Non-pigmented ciliary epithelial cell (primary cell): Measurements from ENCODE around the gene PAK1.
"Not testable (repeated sequence)": the region's sequence is repeated elsewhere in the genome, so short reads cannot be mapped to it uniquely, and the experiment has no call there.

Experiments used
- DNase-seq: peaks from one replicate; pipeline ENCODE4 v3.0.0-alpha.2; 2010; ENCODE audit warnings: low read depth

The PAK1 gene

DNA sequence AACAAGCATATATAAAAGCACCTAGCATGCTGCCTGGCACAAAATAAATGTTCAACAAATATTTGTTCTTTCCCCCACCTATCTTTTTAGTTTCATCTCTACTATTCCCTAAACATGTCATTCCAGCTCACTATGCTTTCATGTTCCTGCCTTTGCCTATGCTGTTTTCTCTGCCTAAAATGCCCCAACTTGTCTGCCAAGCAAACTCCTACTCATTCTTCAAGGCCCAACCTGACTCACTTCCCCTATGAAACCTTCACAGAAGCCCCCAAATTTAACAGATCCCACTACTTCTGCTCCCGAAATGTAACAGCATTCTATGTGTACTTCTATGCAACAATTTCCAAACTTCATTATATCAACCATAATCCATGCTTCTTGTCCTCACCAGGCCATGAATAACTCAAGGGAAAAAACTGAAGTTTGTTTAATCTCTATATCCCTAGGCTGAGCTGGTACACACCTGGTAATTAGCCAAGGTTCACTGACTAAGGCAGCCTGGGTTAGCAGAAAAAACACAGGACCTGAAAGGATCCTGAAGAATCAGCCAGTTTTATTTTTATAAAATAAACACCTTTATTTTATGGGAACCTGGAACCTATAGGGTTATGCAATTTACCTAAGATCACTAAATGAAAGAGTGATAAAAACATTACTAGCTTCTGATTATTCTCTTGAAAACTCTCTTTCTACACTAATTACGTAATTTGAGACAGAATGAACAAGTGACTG is 72.2 kb downstream of the PAK1 start:
- no peak for DNase-seq

DNA sequence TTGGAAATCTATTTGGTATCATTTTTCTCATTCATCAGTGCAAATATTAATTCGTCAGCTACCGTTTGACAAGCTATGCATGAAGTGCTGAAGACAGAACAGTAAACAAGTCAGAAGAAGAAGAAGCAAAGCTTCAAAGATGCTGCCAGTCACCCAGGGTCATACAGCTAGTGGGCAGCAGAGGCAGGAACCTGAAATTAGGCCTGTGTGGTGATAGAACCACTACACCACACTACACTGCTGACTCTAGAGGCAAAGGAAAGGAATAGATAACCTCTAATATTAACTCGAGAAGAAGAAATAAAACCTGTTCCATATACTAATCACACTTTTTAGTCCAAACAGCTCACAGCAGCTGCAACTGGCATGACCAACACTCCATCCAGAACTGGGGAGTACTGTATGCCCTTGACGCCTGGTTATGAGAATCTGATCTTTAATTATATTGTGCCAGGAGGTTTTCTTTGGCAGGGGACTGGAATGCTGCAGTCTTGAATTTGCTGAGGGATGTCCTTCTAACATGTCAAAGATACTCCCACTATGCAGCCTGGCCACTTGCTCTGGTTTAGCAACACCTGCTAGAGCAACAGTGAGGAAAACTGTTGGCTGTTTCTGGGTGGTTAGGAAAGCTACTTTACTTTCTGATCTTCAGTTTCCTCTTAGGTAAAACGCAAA is 73.0 kb downstream of the PAK1 start:
- DNase-seq = no peak

DNA sequence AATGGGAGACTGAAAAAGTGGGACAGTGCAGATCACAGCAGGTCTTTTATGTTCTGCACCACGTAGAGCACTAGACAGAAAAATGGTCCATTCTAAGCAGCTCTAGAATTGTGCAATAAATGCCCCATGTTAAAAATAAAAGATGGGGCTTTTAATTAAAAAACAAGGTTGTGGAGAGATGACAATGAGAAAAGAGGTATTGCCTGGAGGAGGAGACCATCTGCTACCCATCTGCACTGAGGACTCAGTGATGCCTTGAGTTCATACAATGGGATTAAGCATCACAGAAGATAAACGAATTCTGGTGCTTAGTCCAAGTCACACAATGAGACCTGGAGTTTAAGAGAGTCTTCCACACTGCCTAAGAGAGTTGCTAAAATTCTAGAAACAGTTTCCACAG is 73.6 kb downstream of the PAK1 start:
- no peak for DNase-seq

DNA sequence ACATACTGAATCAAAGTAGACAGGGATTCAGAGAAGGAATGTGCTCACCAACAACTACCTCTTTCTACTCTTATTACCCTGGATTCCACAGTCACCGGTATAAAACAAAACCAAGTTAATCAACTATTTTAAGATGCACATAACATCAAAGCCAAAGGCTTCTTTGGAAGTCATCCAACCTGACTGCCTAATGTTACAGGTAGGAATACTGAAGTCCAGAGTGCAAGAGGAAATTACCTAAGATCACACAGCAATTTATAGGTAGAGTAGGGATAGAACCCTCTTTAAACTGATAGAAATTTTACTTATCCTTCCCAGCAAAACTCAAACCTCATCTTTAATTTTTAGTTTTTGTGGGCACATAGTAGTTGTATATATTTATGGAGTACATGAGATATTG is 76.3 kb downstream of the PAK1 start:
- DNase-seq = no peak

DNA sequence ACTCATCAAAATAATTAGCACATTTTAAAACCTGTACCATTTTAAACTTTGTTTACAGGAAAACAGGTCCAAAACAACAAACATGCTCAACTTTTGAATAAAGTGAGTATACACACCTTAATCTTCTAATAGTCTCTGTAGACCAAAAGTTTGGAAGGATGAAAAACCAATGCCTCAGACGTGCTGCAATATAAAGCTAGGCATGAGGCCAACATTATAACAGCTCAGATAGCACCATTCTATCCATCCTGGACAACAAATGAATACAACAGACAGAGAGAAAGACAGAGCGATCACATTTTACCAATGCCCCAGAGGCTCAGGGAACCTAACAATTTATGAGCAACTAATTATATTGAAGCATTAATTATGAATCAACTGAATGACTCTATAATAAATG is 77.0 kb downstream of the PAK1 start:
- DNase-seq = no peak

DNA sequence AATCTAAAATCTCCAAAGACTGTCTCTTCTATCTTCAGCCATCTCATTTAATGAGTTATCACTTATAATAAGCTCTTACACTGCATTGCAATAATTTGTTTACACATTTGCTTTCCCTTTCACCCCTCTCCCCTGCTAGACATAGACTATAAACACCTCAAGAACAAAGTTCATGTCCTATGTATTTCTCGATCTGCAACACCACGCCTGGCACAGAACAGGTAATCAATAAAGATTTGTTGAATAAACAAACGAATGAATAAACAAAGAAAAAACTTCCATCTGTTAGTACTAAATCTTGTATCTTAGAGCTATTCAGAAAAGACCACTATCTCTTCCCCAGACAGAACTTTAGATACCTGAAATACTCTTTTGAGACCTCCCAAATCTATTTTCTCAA is 77.6 kb downstream of the PAK1 start:
- no peak for DNase-seq

DNA sequence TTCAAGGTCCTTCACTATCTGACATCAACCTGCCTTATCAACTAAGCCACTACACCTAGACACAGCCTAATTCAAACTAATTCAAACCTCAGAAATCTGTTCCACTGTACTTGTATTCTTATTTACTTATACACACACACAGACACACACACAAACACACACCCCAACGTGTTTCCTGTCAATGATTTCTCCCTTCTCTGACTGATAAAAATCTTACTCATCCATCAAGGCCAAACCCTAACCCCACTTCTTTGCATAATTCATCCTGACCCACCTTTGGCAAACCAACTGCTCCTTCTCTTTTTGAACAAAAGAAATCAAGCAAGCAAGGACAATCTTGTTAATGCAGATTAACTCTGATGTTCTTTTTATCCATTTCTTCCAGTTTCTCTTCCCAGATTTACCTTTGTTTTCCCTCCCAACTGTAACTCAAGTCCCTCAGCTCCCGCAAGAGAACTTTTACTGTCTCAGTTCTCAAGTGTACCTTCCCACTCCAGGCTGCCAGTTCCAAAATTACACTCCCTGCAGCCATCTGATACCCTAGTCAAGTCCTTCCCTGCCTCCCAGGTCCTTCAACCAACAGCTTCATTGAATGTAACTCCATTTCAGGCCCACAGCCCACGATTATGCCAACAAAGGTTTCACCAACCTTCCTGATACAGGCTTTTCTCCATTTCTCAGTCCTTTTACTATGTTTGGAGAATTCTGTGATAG is 78.3 kb downstream of the PAK1 start:
- DNase-seq = no peak

DNA sequence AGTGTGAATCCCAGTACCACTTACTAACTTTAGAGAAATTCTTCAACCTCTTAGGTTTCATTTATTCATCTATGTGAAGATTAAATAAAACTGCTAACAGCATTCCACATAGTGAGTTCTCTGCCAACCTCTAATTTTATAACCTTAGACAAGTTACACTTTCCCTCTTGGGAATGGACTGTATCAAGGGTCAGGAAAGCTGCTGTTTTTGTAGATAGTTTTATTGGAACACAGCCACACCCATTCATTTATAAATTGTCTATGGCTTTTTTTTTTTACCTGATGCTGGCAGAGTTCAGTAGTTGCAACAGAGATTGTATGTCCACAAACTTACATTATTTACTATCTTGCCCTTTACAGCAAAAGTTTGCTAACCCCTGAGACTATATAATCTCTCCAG is 81.1 kb downstream of the PAK1 start:
- DNase-seq = no peak

DNA sequence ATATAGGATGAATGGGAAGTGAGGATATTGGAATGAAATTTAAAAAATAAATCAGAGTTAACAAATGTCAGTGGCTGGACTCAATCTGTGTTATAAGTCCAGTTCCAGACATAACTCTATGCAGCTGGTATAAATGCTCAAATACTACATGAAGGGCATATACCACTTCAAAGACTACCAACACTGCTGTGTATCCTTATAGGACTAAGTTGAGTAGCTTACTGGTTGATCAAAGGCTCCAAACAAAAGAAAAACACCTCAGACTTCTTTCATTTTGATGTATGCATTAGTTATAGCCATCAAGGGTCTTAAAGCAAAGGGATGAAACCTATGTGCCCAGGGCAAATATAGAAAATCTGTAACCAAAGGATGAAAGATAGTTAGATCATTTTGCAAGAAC is 86.2 kb downstream of the PAK1 start:
- no peak for DNase-seq

DNA sequence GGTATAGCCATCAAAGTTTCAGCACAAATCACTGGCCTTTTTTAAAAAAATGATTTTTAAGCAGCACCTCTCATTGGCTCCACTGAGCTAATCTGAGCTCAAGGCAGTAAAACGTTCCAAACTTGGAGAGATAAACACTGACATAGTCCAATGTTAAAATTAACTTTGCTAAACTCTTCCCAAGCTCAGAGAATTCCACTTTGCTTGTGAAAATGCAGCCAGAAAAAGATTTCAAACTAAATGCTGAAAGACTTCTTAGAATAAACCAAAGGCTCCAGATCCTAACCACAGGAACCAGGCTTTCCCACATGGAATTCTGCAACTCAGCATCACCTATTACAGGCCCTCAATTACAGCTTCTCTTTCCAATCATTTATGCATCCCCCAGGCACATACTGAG is 87.7 kb downstream of the PAK1 start:
- DNase-seq = no peak

DNA sequence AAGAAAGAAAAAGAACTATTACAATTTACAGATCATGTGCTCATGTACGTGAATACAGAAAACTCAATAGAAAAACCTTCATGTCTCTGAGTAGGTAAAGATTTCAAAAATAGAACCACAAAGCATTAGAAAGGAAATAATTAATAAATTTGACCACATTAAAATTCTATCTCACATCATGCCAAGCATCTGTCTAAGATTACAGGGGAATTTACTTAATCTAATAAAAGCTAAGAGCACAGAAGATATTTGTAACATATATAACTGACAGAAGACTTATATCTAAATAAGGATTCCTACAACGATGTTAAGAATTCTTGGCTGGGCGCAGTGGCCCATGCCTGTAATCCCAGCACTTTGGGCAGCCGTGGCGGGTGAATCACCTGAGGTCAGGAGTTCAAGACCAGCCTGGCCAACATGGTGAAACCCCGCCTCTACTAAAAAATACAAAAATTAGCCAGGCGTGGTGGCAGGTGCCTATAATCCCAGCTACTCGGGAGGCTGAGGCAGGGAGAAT is 88.6 kb downstream of the PAK1 start:
- not testable (repeated sequence) for DNase-seq

DNA sequence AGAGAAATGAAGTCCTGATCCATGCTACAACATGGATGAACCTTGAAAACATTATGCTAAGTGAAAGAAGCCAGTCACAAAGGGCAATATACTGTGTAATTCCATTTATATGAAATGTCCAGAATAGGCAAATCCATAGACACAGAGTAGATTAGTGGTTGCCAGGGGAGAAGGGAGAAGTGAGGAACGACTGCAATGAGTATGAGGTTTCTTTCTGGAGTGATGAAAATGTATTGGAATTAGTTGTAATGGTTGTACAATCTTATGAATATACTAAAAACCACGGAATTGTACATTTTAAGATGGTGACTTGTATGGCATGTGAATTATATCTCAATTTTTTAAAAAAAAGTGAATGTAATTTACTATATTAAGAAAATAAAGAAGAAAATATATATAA is 89.3 kb downstream of the PAK1 start:
- no peak for DNase-seq

DNA sequence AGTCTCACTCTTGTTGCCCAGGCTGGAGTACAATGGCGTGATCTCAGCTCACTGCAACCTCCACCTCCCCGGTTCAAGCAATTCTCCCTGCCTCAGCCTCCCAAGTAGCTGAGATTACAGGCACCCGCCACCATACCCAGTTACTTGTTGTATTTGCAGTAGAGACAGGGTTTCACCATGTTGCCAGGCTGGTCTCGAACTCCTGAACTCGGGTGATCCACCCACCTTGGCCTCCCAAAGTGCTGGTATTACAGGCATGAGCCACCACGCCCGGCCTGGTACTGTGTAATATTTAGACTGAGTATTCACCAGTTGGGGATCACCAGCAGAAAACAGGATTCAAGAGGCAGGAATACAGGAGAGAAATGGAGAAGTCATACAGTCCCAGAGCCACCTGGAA is 90.5 kb downstream of the PAK1 start:
- DNase-seq = not testable (repeated sequence)

DNA sequence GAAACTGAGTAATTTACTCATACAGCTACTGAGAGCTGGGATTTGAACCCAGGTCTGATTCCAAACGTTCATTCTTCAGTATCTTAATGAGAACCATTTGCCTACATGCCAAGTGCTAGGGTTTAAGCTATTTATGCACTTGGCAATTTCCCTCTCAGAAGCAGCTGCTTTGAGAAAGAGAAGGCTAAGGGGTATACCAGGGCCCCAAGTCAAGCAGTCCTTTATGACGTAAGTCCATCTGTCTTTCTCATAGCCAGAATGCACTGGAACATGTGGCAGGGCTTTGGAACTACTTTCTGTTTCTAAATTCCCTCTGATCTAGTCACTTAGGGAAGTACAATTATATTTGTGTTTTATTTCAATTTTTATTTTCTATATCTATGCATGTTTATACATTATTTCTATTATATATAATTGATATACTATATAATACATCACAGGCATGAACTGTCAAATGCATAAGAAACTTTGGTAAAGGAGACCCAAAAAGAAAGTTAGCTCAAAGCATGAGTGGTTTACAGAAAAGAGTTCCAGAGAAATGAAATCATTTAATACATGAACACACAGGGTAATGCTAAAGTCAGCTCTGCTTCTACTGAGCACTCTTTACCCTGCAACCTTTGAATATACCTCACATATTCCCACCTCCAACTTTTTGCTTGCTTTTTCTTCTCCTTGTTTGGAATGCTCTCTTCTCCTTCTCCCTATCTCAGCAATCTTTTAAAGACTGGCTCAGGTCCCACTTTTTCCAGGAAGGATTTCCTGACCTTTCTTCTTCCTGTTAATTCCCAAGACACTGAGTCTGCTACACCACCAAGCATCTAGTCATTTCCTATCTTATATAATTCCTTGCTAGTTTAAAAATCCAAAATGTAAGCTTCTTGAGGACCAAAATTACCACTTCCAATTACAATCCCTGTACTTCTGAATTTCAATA is 91.9 kb downstream of the PAK1 start:
- DNase-seq = no peak

DNA sequence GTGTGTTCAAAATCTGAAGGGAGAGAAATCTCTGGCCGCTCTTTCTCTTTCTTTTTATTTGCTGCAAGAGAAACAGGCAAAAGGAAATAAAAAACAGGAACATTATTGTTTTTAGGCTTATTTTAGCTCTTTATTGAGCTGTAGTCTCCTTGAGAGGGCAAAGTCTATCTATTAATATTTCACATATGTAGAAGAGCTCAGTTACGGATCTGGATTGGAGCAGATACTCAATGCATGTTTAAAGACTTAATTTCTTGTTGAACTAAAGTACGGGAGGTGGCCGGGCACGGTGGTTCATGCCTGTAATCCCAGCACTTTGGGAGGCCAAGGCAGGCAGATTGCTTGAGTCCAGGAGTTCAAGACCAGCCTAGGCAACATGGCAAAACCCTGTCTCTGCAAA is 94.0 kb downstream of the PAK1 start:
- no peak for DNase-seq

DNA sequence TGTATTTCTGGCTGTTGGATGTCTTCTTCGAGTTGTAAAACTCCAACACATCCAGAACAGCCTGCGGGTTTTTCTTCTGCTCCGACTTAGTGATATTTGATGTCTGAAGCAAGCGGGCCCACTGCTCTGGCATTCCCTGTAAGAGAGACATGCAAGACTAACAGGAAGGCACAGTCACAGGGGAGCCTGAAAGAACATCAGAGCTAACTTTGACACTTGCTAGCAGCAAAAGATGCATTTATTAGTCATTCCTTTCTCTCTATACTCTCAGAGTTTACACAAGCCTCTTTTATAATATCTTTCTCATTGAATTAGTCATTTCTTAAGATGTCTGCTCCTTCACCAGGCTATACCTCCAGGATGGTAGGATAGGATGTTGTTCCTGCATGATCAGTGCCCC is 94.6 kb downstream of the PAK1 start:
- no peak for DNase-seq

DNA sequence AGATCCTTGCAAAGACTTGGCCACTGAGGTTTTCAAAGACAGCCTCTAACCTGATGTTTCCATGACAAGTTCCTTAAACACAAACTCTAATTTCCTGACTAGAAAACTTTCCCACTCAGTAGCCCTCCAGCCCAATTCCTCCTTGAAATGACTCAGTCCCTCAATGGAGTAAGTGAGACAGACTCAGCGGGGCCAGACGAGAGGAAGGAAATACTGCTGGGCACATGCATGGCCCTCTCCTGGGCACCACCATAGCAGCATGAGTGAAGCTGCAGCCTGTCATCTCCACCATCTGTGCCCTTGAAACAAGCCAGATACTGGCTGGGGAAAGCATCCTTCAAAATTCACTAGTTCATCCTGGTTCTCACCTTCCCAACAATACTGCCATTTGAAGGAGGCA is 96.2 kb downstream of the PAK1 start:
- DNase-seq = no peak

DNA sequence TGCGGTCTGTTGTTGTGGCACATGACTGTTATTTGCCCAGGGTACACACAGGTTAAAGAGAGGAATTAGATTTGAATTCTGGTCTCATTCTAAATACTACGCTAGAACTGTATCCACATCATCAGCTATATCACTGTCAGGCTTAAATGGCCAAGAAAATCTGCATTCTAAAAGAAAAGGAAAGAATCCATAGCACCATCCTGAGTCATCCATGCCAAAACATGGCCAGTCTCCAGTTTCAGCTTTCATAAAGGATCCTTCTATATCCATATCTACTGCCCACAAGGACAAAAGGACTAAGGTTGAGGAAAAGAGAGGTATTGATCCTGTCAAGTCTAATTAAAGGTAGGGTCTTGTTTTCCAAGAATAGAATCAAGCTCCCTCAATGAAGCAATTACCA is 98.8 kb downstream of the PAK1 start:
- no peak for DNase-seq

DNA sequence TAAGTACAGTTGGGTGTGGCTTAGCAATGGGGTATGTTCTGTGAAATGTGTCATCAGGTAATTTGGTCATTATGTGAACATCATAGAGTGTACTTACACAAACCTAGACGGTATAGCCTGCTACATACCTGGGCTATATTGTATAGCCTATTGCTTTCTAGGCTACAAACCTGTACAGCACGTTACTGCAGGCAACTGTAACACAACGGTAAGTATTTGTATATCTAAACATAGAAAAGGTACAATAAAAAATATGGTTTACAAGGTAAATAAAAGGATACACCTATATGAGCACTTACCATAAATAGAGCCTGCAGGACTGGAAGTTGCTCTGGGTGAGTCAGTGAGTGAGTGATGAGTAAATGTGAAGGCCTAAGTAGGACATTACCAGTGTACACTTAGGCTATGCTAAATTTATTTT is 99.3 kb downstream of the PAK1 start:
- no peak for DNase-seq

DNA sequence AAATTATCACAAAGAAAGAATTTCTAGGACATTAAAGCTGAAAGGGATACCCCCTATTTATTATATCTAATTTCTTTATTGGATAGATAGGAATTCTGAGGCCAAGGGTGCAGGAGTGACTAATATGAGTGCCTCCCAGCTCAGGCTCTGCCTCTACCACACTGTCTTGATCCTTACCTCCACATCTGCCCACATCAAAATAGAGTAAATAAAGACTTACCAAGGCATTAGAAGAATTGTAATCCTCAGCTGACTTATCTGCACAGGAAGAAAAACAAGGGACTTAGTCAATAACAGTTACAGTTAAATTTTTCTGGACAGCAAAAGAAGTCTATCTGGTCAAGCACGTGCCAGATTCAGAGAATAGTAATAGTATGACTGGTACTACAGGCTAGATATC is 99.8 kb downstream of the PAK1 start:
- DNase-seq = peak; percentile 50

DNA sequence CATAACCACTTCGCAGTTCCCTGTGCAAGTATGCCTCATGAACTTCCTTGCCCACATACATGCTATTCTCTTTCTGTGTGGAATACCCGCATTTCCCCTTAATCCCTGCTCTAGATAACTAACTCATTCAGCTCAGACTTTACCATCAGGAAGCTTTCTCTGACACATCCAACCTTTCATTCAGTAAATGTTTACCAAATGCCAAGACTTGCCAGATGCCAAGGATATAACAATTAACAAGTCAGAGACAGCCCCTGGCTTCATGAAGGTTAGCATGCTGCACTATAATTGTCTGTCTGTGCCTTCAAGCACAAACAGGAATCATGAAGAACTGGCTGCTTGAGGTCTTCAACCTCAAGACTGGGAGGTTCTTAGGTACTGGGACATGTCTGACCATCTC is 101.2 kb downstream of the PAK1 start:
- DNase-seq = no peak

DNA sequence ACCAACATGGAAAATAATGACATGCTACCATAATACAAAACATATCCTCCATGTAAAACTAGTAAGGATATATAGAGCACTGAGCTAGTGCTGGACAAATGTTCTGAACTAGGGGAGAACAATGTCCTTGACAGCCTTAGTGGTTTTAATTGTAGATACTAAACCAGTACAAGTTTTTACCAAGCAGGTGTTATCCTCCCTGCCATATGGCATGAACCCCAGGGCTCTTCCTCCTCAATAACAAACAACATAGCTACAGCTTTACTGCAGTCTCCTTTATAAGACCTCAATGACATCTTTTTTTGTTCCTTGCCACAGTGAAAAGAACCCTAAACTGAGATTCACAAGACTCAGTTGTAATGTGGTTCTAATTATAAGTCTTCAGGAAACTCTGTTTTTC is 102.2 kb downstream of the PAK1 start:
- no peak for DNase-seq
